ENCODE measurements around the gene IL2RA.

The IL2RA gene

DNA sequence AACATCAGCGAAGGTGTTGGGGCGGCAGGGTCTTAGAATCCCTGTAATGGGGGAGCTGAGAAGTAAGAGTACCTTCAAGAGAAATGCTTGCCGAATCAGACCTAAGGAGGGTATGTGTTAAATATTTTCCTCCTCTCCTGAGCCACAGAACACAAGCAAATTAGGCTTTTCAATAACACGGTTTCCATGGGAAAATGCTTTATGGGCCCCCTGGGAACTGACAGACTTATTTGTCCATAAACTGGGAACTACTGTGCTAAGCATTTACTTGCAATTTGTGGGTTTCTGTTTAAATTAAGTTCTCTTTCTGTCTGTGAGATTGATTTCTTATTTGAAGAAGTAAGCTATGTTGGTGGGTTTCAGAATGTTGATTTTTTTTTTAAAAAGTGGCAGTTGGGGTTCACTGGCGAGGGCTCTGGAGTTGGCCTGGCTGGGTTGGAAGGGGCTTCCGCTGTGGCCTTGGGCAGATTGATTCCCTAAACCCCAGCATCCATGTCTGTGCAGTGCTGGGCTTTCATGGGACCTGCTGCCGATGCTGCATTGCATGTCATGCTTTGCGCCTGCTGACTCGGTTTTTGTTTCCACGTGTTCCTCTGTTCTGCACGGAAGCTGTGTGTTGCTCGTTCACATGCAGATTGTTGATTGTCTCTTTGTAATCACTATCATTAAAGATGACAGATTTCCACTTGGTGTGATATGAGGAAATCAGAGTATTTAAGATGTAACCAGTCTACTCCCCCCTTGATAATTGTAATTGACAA is 33.8 kb upstream of the IL2RA start:
- no peaks in the 10 kb centered on the region for H3K27me3 ChIP-seq (ENCODE audit: insufficient read depth, low read depth, severe bottlenecking)
- no peak for DNase-seq
- peaks cover 5% of the 10 kb centered on the region; the same call in 1 of the 2 replicates for H3K36me3 ChIP-seq
- H3K27ac ChIP-seq = no peak overlapping the region
- H3K9me3 ChIP-seq (ENCODE audit: severe bottlenecking) = no peaks in the 10 kb centered on the region
- no peak overlapping the region for H3K4me3 ChIP-seq (ENCODE audit: low read depth, low read length)
- TF ChIP-seq, protein P1, sequence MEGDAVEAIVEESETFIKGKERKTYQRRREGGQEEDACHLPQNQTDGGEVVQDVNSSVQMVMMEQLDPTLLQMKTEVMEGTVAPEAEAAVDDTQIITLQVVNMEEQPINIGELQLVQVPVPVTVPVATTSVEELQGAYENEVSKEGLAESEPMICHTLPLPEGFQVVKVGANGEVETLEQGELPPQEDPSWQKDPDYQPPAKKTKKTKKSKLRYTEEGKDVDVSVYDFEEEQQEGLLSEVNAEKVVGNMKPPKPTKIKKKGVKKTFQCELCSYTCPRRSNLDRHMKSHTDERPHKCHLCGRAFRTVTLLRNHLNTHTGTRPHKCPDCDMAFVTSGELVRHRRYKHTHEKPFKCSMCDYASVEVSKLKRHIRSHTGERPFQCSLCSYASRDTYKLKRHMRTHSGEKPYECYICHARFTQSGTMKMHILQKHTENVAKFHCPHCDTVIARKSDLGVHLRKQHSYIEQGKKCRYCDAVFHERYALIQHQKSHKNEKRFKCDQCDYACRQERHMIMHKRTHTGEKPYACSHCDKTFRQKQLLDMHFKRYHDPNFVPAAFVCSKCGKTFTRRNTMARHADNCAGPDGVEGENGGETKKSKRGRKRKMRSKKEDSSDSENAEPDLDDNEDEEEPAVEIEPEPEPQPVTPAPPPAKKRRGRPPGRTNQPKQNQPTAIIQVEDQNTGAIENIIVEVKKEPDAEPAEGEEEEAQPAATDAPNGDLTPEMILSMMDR (IDR thresholded peaks at IDR 0.05; ENCODE audit: low read depth, low read length) = no peak

DNA sequence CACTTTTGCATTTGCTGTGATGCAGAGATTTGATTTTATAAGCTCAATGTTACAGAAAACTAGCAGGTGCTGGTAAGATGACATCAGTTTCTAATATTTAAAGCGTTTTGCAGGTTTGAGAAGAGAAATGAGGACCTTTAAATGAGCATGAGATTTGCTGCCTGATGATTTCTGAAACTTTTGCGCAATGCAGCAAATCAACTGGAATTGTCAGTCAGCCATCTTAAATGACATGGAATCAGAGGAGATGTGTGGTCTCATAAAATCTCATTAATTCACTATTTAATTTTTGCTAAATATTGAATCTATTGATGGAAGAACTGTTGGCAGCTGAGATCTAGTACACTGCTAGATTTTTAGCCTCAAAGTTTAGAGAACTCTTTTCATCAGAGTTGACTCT is 30.6 kb upstream of the IL2RA start:
- DNase-seq = no peak
- TF ChIP-seq, protein P1 (IDR thresholded peaks at IDR 0.05; ENCODE audit: low read depth, low read length) = no peak
- H3K27ac ChIP-seq = no peak overlapping the region
- H3K36me3 ChIP-seq = peaks cover 2% of the 10 kb centered on the region; the same call in 1 of the 2 replicates
- no peak overlapping the region for H3K4me3 ChIP-seq (ENCODE audit: low read depth, low read length)
- peaks cover 4% of the 10 kb centered on the region for H3K27me3 ChIP-seq (ENCODE audit: insufficient read depth, low read depth, severe bottlenecking)
- no peaks in the 10 kb centered on the region for H3K9me3 ChIP-seq (ENCODE audit: severe bottlenecking)

DNA sequence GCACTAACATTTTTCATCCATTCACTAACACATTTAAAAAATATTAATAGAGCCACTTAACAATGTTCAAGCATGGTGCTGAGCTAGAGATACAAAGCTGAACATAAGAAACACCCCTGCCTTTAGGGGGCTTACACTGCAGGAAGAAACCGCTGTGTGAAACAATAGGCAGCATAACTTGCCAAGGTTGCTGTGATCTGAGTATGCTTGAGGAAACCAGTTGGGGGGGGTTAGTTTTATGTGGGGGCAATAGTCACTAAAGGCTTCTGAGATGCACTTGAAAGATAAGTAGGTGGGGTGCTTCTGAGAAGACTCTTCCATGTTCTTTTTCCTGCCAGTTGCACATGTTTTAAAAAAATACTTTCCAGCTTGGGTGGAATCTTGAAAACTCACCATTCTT is 29.5 kb upstream of the IL2RA start:
- Histone ChIP-seq H3K9me3 (ENCODE audit: severe bottlenecking) (no peaks in the 10 kb centered on the region), H3K4me3 (ENCODE audit: low read depth, low read length) (no peak overlapping the region), H3K27ac (no peak overlapping the region), H3K27me3 (ENCODE audit: insufficient read depth, low read depth, severe bottlenecking) (peaks cover 6% of the 10 kb centered on the region), H3K36me3 (no peaks in the 10 kb centered on the region)
- no peak for DNase-seq
- TF ChIP-seq, protein P1 (IDR thresholded peaks at IDR 0.05; ENCODE audit: low read depth, low read length) = no peak

DNA sequence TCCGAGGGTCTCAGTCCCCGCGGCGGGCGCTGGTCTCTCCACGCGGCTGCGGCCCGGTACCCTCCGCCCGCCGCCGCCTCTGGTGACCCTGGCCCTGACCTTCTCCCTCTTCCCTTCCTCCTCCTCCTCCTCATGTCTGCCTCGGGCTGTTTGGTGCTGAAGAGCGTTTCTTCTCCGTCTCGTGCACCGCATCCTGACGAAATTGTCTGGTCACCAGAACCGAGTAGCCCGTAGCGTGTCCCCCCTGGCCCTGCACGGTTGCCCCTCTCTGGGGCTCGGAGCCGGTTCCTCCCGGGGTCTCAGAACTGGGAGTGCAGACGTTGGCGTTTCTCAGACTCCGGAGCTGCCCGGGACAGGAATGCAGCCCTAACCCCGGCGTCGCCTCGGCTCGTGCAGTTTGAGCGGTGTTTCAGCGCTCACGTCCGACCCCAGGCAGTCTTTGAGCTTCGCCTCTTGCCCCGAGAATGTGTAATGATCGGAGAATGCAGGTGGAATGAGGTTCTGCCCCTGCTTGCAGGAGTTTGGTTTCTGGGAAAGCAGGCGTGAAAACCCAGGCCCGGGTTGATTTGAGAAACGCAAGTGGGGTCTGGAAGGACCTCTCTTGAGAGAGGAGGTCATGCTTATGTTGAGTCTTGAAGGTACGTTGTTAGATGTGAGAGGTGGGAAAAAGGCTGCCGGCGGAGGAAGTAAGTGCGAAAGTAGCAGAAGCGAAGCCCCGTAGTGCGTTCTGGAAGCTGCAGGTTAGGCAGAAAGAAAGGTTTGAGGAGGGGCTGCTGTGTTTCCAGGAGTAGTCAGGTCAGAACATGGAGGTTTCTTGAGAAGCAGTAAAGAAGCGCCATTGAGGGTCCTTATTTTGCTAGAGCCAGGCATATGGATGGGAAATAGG is 27.4 kb upstream of the IL2RA start:
- Histone ChIP-seq H3K9me3 (ENCODE audit: severe bottlenecking) (no peaks in the 10 kb centered on the region), H3K27ac (peak overlapping the region; percentile 65), H3K4me3 (ENCODE audit: low read depth, low read length) (peak overlapping the region; percentile 93), H3K27me3 (ENCODE audit: insufficient read depth, low read depth, severe bottlenecking) (peaks cover 10% of the 10 kb centered on the region), H3K36me3 (no peaks in the 10 kb centered on the region)
- DNase-seq = no peak
- TF ChIP-seq, protein P1 (IDR thresholded peaks at IDR 0.05; ENCODE audit: low read depth, low read length) = no peak

DNA sequence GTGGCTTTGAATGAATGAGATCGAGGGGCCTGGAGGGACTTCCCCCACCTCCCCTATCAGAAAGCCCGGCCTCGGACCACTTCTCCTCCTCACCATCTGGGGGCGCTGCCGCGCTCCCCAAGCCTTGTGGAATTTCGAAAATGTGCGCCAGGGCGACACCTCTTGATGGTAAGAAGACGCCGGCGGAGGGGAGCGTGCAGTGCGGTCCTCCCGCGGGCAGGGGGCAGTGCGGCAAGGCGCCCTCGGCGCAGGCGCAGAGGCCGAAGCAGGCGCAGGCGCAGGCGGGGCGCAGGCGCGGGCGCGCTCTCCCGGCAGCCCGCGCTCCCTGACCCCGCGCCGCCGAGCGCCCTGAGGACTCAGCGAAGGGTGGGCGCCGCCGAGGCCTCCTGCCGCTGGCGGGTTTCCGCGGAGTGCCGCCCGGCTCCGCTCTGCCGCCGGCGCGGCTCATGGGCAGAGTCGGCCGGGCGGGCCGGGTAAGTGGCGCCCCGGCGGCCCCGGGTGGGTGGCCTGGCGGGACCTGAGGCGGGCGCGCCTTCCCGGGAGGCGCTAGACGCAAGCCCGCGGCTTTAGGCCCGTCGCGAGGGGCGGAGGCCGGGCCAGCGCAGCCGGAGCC is 26.7 kb upstream of the IL2RA start, which contains the start of gene RBM17:
Gene RBM17, plus strand, starts transcription at position 314 of the 613 bp plus-strand sequence. CDS start 8,032 bp downstream, outside the sequence.
- peak; percentile 81 for DNase-seq
- TF ChIP-seq, protein P1 (IDR thresholded peaks at IDR 0.05; ENCODE audit: low read depth, low read length) = peak; percentile 96
- Histone ChIP-seq H3K9me3 (ENCODE audit: severe bottlenecking) (no peaks in the 10 kb centered on the region), H3K27me3 (ENCODE audit: insufficient read depth, low read depth, severe bottlenecking) (peaks cover 16% of the 10 kb centered on the region), H3K36me3 (no peaks in the 10 kb centered on the region), H3K27ac (peak within 1 kb of the TSS; percentile 65), H3K4me3 (ENCODE audit: low read depth, low read length) (peak within 1 kb of the TSS; percentile 93)
